GM19455 (cell line): ENCODE results near the gene CLEC10A.
"Not testable (repeated sequence)": the region's sequence is repeated elsewhere in the genome, so short reads cannot be mapped to it uniquely, and the experiment has no call there.

Experiments
- ATAC-seq: cut with Tn5 transposase; IDR thresholded peaks from one replicate; pipeline ENCODE4 v1.9.1; 2021; ENCODE audit not compliant: unreplicated experiment

The CLEC10A gene

GRCh38 chr17:7108981-7109380 lies 28.9 kb upstream of the CLEC10A start:
- ATAC-seq: no peak

DNA sequence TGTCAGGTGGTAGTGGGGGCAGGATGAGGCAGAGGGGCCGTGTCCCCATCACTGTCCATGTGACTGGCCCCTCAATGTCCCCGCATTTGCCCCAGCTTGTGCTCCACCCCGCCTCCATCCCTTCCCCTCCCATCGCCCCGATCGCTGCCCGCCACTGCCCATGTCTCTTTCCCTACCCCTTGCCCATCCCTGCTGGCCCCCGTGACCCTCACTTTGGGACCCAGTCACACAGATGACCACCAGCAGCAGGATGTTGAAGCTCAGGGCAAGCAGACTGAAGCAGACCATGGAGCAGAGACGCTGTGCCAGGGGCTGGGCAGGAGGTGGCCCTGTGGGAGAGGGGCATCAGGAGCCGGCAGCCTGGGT lies 28.5 kb upstream of the CLEC10A start:
- no peak for ATAC-seq

- no peak for ATAC-seq
Observed at GRCh38 chr17:7107795-7108559, 27.9 kb upstream of the CLEC10A start.

GRCh38 chr17:7107012-7107754 lies 27.1 kb upstream of the CLEC10A start:
- ATAC-seq: no peak

- no peak for ATAC-seq
Observed at GRCh38 chr17:7102421-7102820, 22.4 kb upstream of the CLEC10A start.

GRCh38 chr17:7101531-7101930 lies 21.5 kb upstream of the CLEC10A start:
- ATAC-seq: no peak

- not testable (repeated sequence) for ATAC-seq
Observed at GRCh38 chr17:7100641-7101379, 20.8 kb upstream of the CLEC10A start.

DNA sequence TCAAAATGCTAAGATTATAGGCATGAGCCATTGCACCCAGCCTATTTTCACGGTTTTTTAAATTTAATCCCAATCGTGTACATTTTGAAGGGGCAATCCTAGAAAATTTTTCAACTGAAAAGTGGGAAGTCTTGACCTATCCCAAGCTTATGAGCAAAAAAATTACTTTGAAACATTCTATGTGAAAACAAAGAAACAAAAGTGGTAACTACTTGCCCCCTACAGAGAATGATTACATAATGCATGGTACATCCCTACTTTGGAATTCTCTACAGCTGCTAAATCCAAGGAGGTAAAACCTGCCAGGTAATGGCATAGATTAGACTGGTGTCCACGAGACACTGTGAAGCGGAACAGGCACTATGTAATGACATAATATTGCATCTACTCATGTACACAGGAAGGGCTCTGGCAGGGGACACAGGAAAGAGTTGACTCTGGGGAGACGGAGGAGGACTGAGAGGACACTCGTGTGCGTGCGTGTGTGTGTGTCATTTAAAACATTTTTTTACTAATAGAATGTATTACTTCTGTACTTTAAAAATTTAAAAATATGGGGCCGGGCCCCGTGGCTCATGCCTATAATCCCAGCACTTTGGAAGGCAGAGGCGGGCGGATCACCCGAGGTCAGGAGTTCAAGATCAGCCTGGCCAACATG lies 18.9 kb upstream of the CLEC10A start:
- ATAC-seq: no peak

DNA sequence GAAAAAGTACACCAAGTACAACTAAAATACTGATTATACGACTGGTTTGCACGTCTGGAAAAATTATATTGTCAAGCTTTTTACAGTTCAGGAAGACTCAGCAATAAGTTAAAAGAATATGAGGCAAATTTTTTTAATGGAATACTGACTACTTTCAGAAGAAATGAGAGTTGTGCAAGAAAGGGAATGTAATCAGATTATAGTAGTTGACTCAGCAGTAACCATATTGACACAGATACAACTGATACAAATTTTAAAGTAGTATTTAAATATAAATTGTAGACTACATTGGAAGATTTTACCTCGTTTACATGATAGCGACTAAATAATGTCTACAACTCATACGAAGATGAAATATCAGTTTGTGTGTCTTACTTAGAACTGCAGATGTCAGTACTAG lies 17.9 kb upstream of the CLEC10A start:
- ATAC-seq: no peak

DNA sequence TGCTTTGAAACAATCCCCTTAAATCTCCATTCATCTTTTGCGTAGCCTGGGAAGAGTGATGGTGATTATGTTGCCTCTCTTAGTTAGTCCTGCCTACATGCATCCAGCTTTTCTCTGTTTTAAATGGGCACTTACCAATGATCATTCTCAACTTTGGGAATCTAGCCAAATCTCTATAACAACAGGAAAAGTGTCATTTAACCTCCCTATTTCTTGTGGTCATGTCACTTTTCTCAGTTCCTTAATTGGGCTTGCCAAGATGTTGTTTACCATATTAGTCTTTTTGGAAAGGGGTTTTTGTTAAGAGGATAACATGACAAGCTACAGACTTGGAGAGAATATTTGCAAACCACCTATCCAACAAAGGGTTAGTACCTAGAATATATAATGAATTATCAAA lies 15.6 kb upstream of the CLEC10A start:
- ATAC-seq: no peak

GRCh38 chr17:7094652-7095019 lies 14.6 kb upstream of the CLEC10A start:
- ATAC-seq: no peak

GRCh38 chr17:7091311-7092005 lies 11.4 kb upstream of the CLEC10A start:
- not testable (repeated sequence) for ATAC-seq

DNA sequence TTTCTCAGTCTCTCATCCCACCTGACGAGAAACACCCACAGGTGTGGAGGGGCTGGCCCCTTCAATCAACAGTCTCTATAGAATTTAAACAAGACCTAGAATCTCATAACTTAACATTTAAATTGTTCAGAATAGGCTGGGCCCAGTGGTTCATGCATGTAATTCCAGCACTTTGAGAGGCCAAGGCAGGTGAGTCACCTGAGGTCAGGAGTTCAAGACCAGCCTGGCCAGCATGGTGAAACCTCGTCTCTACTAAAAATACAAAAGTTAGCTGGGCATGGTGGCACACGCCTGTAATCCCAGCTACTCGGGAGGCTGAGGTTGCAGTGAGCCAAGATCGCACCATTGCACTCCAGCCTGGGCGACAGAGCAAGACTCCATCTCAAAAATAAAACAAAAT lies 9.5 kb upstream of the CLEC10A start:
- not testable (repeated sequence) for ATAC-seq

- not testable (repeated sequence) for ATAC-seq
Observed at GRCh38 chr17:7088442-7088841, 8.4 kb upstream of the CLEC10A start.

- no peak for ATAC-seq
Observed at GRCh38 chr17:7084088-7084487, 4.0 kb upstream of the CLEC10A start.

DNA sequence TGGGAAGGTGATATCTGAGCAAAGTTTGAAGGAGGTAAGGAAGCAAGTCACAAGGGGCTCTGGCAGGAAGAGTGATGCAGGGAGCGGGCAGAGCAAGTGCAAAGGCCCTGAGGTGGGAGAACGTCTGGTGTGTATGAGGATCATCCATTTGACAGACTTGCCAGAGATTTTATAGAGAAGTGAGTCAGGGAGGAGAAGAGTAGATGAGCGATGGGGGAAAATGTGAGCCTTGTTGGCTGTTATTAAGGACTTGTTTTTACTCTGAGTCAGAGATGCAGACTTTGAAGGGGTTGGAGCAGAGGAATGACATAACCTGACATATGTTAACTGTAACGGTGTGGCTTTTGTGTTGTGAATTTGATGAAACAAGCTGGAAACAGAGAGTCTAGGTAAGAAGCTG lies 3.5 kb upstream of the CLEC10A start:
- no peak for ATAC-seq

DNA sequence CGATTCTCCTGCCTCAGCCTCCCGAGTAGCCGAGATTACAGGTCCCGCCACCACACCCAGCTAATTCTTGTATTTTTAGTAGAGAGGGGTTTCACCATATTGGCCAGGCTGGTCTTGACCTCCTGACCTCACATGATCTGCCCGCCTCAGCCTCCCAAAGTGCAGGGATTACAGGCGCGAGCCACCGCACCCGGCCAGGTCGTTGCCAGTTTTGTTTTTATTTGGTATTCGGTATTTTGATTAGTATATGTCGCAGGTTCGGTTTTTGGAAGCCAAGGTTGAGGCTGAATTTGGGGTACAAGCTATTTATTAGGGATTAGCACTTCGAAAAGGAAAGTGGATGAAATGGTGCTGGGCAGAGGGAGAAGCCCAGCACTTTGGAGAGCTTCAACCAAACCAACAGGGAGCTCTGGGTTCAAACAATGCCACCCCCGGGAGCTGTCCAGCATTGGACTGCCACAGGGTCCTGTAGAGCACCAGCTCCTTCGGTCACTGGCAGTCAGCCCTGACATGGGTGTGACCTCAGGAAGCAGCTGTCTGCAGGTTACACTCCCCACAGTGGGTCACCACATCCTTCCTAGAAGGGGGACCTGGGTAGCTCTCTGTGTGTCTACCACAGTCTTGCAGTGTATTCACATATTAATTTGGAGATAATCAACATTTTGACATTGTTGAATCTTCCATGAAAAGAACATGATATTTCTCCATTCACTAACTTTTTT lies 1.5 kb upstream of the CLEC10A start:
- ATAC-seq: no peak

GRCh38 chr17:7080456-7081041 lies 498 bp upstream of the CLEC10A start:
- no peak for ATAC-seq

- no peak for ATAC-seq
Observed at GRCh38 chr17:7078711-7079110, 1.3 kb downstream of the CLEC10A start.
